Endothelial cell (in vitro differentiated cells): Measurements from ENCODE around the gene TMEM154. TPM values are rescaled to one million over a fixed set of nuclear protein-coding genes. Genes with fewer than 3 reads are reported as not detected.

Experiments used
- DNase-seq: peaks from one replicate; pipeline ENCODE4 v3.0.0; 2021; ENCODE audit warnings: low spot score
- H3K27ac Mint-ChIP-seq: one replicate; pipeline ENCODE4 v1.8.0; 2021; ENCODE audit warnings: mixed read lengths, inconsistent platforms; ENCODE audit not compliant: unreplicated experiment
- H3K27me3 Mint-ChIP-seq: one replicate; pipeline ENCODE4 v1.8.0; 2021; ENCODE audit warnings: mild to moderate bottlenecking, moderate library complexity, mixed read lengths, inconsistent platforms; ENCODE audit not compliant: unreplicated experiment
- H3K36me3 Mint-ChIP-seq: one replicate; pipeline ENCODE4 v1.8.0; 2021; ENCODE audit warnings: mild to moderate bottlenecking, low read depth, mixed read lengths, inconsistent platforms; ENCODE audit not compliant: unreplicated experiment
- H3K4me1 Mint-ChIP-seq: one replicate; pipeline ENCODE4 v1.8.0; 2021; ENCODE audit warnings: mild to moderate bottlenecking, mixed read lengths, inconsistent platforms; ENCODE audit not compliant: unreplicated experiment
- H3K4me3 Mint-ChIP-seq: one replicate; pipeline ENCODE4 v1.8.0; 2021; ENCODE audit warnings: mild to moderate bottlenecking, mixed read lengths, inconsistent platforms; ENCODE audit not compliant: unreplicated experiment
- H3K9me3 Mint-ChIP-seq: one replicate; pipeline ENCODE4 v1.8.0; 2021; ENCODE audit warnings: mixed read lengths, inconsistent platforms; ENCODE audit not compliant: unreplicated experiment
- total RNA-seq: library from RNA; stranded (reverse); fragmentation: NEBNext Ultra II Directional; extraction: Animal tissue kit (Norgen Biotek cat#: 25700); gene quantifications from one replicate; pipeline ENCODE4 v1.2.1, GENCODE V29; 2021; ENCODE audit not compliant: unreplicated experiment
- TF ChIP-seq, protein P1 (sequence below): fragments of 200-600 bp; sonication (generic); IDR thresholded peaks from one replicate; pipeline ENCODE4 v1.5.0; 2021; ENCODE audit warnings: antibody characterized with exemption; ENCODE audit not compliant: unreplicated experiment

The TMEM154 gene
- total RNA-seq, 1 donor from 2014 or later: 6.7 TPM

- DNase-seq: no peak
- Mint-ChIP-seq H3K9me3 (no peaks in the 10 kb centered on the region), H3K27ac (no peak overlapping the region), H3K36me3 (no peaks in the 10 kb centered on the region), H3K27me3 (no peaks in the 10 kb centered on the region), H3K4me3 (no peak overlapping the region), H3K4me1 (peaks cover 2% of the 10 kb centered on the region)
- TF ChIP-seq, protein P1, sequence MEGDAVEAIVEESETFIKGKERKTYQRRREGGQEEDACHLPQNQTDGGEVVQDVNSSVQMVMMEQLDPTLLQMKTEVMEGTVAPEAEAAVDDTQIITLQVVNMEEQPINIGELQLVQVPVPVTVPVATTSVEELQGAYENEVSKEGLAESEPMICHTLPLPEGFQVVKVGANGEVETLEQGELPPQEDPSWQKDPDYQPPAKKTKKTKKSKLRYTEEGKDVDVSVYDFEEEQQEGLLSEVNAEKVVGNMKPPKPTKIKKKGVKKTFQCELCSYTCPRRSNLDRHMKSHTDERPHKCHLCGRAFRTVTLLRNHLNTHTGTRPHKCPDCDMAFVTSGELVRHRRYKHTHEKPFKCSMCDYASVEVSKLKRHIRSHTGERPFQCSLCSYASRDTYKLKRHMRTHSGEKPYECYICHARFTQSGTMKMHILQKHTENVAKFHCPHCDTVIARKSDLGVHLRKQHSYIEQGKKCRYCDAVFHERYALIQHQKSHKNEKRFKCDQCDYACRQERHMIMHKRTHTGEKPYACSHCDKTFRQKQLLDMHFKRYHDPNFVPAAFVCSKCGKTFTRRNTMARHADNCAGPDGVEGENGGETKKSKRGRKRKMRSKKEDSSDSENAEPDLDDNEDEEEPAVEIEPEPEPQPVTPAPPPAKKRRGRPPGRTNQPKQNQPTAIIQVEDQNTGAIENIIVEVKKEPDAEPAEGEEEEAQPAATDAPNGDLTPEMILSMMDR: no peak
Measured at GRCh38 chr4:152587127-152587526, 92.7 kb downstream of the TMEM154 start.

GRCh38 chr4:152586668-152587067 lies 93.1 kb downstream of the TMEM154 start:
- no peaks in the 10 kb centered on the region for H3K9me3 Mint-ChIP-seq
- H3K36me3 Mint-ChIP-seq: no peaks in the 10 kb centered on the region
- TF ChIP-seq, protein P1: no peak
- H3K4me1 Mint-ChIP-seq: peaks cover 2% of the 10 kb centered on the region
- no peaks in the 10 kb centered on the region for H3K27me3 Mint-ChIP-seq
- no peak overlapping the region for H3K4me3 Mint-ChIP-seq
- DNase-seq: no peak
- no peak overlapping the region for H3K27ac Mint-ChIP-seq

DNA sequence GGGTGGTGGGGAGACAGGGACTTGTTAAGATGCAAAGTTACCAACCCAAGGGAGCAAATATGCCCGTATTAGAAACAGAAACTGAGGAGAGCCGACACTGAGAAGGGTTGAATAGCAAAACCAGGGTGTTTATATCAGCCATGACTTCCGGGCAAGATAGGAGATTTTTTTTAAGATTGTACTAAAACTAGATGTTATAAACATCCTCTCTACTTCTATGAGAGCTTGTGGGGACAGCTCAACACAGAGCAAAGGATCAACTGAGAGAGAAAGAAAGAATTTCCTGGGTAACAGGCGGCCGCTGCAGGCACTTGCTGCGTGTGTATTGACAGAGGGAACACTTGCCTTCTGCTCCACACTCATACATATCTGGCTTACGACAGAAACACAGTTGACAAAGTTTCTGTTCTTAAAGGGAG lies 94.8 kb downstream of the TMEM154 start:
- Mint-ChIP-seq H3K27ac (no peak overlapping the region), H3K36me3 (no peaks in the 10 kb centered on the region), H3K27me3 (no peaks in the 10 kb centered on the region), H3K4me1 (no peaks in the 10 kb centered on the region), H3K4me3 (no peak overlapping the region), H3K9me3 (no peaks in the 10 kb centered on the region)
- DNase-seq: no peak
- TF ChIP-seq, protein P1: no peak

- Mint-ChIP-seq H3K36me3 (no peaks in the 10 kb centered on the region), H3K9me3 (no peaks in the 10 kb centered on the region), H3K27me3 (peaks cover 1% of the 10 kb centered on the region), H3K4me1 (peaks cover 3% of the 10 kb centered on the region), H3K4me3 (no peak overlapping the region), H3K27ac (no peak overlapping the region)
- DNase-seq: no peak
- TF ChIP-seq, protein P1: no peak
Measured at GRCh38 chr4:152581536-152582160, 98.1 kb downstream of the TMEM154 start.

- DNase-seq: no peak
- Mint-ChIP-seq H3K27me3 (peaks cover 1% of the 10 kb centered on the region), H3K36me3 (no peaks in the 10 kb centered on the region), H3K27ac (no peak overlapping the region), H3K4me3 (no peak overlapping the region), H3K9me3 (no peaks in the 10 kb centered on the region), H3K4me1 (peaks cover 9% of the 10 kb centered on the region)
- TF ChIP-seq, protein P1: no peak
Measured at GRCh38 chr4:152579916-152580315, 99.9 kb downstream of the TMEM154 start.
